Measurements from ENCODE around the gene BRSK2. TPM values are rescaled to one million over a fixed set of nuclear protein-coding genes. Genes with fewer than 3 reads are reported as not detected.

Gene BRSK2
- total RNA-seq, 2 experiments from 2014 or later = 0.18 TPM; not detected in 1

- Mint-ChIP-seq H3K4me3 (no peak overlapping the region), H3K36me3 (ENCODE audit: low read depth) (peaks cover 33% of the 10 kb centered on the region), H3K4me1 (peaks cover 34% of the 10 kb centered on the region), H3K27me3 (no peaks in the 10 kb centered on the region), H3K9me3 (peaks cover 14% of the 10 kb centered on the region), H3K27ac (no peak overlapping the region)
- DNase-seq = no peak
- CTCF ChIA-PET = no interaction called here
- POLR2A ChIA-PET = no interaction called here
Observed at GRCh38 chr11:1499899-1500298, 110.2 kb downstream of the BRSK2 start.

DNA sequence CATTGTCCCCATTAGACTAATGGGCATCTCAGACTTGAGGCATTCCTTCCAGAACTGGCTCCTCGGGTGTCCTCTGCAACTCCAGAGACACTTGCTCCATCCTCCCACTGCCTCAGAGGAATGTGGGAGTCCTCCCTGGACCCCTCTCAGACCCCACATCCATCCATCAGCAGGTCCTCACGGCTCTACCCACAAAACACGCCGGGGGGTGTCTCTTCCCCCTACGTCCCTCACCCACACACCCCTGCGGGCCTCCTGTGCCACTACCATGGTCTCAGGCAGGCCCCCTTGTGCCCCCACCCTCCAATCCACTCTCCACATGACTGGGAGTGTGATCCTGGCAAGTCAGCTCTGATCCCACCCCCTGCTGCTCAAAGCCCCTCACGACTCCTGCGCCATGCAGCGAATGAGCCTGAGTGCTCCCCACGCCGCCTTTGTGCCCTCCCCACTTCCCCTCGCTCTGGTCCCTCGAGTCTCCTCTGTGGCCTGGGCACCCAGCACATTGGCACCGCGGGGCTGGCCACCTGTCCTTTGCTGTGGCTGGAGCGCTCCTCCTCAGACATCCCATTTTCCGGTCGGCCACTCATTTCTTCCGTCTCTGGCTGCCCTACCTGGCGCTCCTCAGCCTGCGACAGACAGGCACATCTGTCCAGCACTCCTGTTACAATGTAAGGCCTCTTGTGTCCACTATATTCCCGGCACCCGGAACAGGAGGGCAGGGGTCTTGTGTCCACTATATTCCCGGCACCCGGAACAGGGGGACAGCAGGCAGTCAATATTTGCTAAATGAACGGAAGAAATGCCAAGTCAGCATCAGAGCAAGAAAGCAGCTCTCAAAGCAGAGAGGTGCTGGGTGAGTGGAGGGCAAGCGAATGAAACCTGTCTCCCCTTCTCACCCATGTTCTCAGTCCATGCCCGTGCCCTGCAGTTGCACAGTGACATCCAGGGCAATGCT is 111.0 kb downstream of the BRSK2 start:
- peaks cover 14% of the 10 kb centered on the region for H3K9me3 Mint-ChIP-seq
- no peaks in the 10 kb centered on the region for H3K27me3 Mint-ChIP-seq
- peaks cover 32% of the 10 kb centered on the region for H3K36me3 Mint-ChIP-seq (ENCODE audit: low read depth)
- no peak for DNase-seq
- CTCF ChIA-PET = no interaction called here
- peaks cover 33% of the 10 kb centered on the region for H3K4me1 Mint-ChIP-seq
- H3K4me3 Mint-ChIP-seq = no peak overlapping the region
- no peak overlapping the region for H3K27ac Mint-ChIP-seq
- POLR2A ChIA-PET = no interaction called here

- H3K27me3 Mint-ChIP-seq = no peaks in the 10 kb centered on the region
- H3K36me3 Mint-ChIP-seq (ENCODE audit: low read depth) = peaks cover 29% of the 10 kb centered on the region
- H3K4me3 Mint-ChIP-seq = no peak overlapping the region
- DNase-seq = no peak
- CTCF ChIA-PET = no interaction called here
- POLR2A ChIA-PET = no interaction called here
- peaks cover 25% of the 10 kb centered on the region for H3K4me1 Mint-ChIP-seq
- H3K27ac Mint-ChIP-seq = no peak overlapping the region
- H3K9me3 Mint-ChIP-seq = peaks cover 14% of the 10 kb centered on the region
Observed at GRCh38 chr11:1501421-1502167, 111.9 kb downstream of the BRSK2 start.

GRCh38 chr11:1502168-1502953 is 112.6 kb downstream of the BRSK2 start:
- no peak overlapping the region for H3K27ac Mint-ChIP-seq
- peaks cover 17% of the 10 kb centered on the region for H3K4me1 Mint-ChIP-seq
- peaks cover 29% of the 10 kb centered on the region for H3K36me3 Mint-ChIP-seq (ENCODE audit: low read depth)
- DNase-seq = no peak
- H3K9me3 Mint-ChIP-seq = peaks cover 14% of the 10 kb centered on the region
- no peak overlapping the region for H3K4me3 Mint-ChIP-seq
- H3K27me3 Mint-ChIP-seq = no peaks in the 10 kb centered on the region
- CTCF ChIA-PET = no interaction called here
- POLR2A ChIA-PET = no interaction called here

DNA sequence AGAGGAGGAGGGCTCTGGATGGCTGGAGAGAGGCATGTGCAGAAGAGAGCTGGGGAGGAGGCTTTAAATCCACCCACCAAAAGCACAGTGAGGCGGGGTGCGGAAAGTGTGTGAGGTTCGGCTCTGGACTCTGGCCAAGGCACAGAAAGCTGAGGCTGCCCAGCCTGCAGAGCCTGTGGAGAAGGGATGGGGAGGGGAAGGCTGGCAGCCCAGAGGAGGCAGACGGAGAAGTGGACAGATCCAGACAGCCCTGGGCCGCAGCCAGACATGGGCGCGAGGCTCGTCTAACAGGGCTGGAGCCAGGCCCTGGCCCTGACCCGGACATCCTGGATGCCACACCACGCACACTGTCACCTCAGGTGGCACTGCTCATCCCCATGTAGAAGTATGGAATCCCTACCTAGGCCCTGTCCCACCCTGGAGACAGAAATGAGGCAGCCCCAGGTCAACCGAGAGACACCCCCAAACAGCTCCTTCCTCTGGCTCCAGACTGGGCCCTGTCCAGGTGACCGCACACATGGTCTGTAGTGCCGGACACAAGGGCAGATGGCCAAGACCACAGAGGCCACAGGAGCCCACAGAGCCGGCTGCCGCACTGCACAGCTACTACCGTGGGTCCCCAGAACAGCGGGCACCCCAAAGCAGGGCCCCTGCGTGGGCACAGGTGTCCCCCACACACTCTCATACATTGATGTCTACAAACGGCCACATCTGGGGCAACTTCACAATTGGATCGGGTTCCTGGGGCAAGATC is 113.4 kb downstream of the BRSK2 start:
- CTCF ChIA-PET = no interaction called here
- H3K9me3 Mint-ChIP-seq = peaks cover 14% of the 10 kb centered on the region
- peaks cover 29% of the 10 kb centered on the region for H3K36me3 Mint-ChIP-seq (ENCODE audit: low read depth)
- H3K27ac Mint-ChIP-seq = no peak overlapping the region
- DNase-seq = no peak
- no peak overlapping the region for H3K4me3 Mint-ChIP-seq
- no peaks in the 10 kb centered on the region for H3K27me3 Mint-ChIP-seq
- POLR2A ChIA-PET = no interaction called here
- peaks cover 9% of the 10 kb centered on the region for H3K4me1 Mint-ChIP-seq

DNA sequence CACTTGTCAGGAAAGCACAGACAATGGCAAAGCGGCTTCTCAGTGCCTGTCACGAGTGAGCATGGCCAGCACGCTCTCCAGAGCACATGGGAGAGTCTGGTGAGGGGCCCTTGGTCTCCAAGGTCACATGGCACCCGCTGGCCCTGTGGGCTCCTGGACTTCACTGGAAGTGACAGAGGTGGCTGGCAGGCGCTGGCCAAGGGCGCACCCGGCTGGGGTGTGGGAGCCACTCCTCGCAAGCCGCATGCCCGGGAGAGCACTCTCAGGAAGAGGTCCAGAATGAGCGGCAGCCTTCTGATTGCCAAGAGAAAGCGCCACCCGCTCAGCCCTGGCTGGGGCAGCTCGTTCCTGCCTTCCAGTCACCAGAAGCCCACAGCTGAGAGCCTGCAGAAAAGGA is 114.0 kb downstream of the BRSK2 start:
- peaks cover 14% of the 10 kb centered on the region for H3K9me3 Mint-ChIP-seq
- H3K4me3 Mint-ChIP-seq = no peak overlapping the region
- no peaks in the 10 kb centered on the region for H3K27me3 Mint-ChIP-seq
- no peak for DNase-seq
- H3K27ac Mint-ChIP-seq = no peak overlapping the region
- peaks cover 4% of the 10 kb centered on the region for H3K4me1 Mint-ChIP-seq
- H3K36me3 Mint-ChIP-seq (ENCODE audit: low read depth) = peaks cover 23% of the 10 kb centered on the region
- POLR2A ChIA-PET = no interaction called here
- CTCF ChIA-PET = no interaction called here

- H3K4me1 Mint-ChIP-seq = no peaks in the 10 kb centered on the region
- H3K27ac Mint-ChIP-seq = no peak overlapping the region
- H3K4me3 Mint-ChIP-seq = no peak overlapping the region
- POLR2A ChIA-PET = no interaction called here
- no peaks in the 10 kb centered on the region for H3K27me3 Mint-ChIP-seq
- H3K36me3 Mint-ChIP-seq (ENCODE audit: low read depth) = peaks cover 19% of the 10 kb centered on the region
- CTCF ChIA-PET = interaction anchor here (0.6 kb wide), 1 partner anchor 736 kb away, joined by 3 read pairs; no protein-coding TSS in a partner anchor
- DNase-seq = no peak
- peaks cover 10% of the 10 kb centered on the region for H3K9me3 Mint-ChIP-seq
Observed at GRCh38 chr11:1504138-1504537, 114.4 kb downstream of the BRSK2 start.

GRCh38 chr11:1504581-1505290 is 115.0 kb downstream of the BRSK2 start:
- DNase-seq = no peak
- Mint-ChIP-seq H3K27me3 (no peaks in the 10 kb centered on the region), H3K9me3 (peaks cover 9% of the 10 kb centered on the region), H3K4me1 (no peaks in the 10 kb centered on the region), H3K36me3 (ENCODE audit: low read depth) (peaks cover 16% of the 10 kb centered on the region), H3K4me3 (no peak overlapping the region), H3K27ac (no peak overlapping the region)
- ChIA-PET CTCF (interaction anchor here (0.6 kb wide), 1 partner anchor 735 kb away, joined by 3 read pairs; no protein-coding TSS in a partner anchor), POLR2A (no interaction called here)

- no peaks in the 10 kb centered on the region for H3K4me1 Mint-ChIP-seq
- ChIA-PET POLR2A (no interaction called here), CTCF (no interaction called here)
- H3K36me3 Mint-ChIP-seq (ENCODE audit: low read depth) = peaks cover 8% of the 10 kb centered on the region
- H3K27me3 Mint-ChIP-seq = no peaks in the 10 kb centered on the region
- peaks cover 6% of the 10 kb centered on the region for H3K9me3 Mint-ChIP-seq
- no peak overlapping the region for H3K4me3 Mint-ChIP-seq
- DNase-seq = no peak
- H3K27ac Mint-ChIP-seq = no peak overlapping the region
Observed at GRCh38 chr11:1505480-1505879, 115.7 kb downstream of the BRSK2 start.

DNA sequence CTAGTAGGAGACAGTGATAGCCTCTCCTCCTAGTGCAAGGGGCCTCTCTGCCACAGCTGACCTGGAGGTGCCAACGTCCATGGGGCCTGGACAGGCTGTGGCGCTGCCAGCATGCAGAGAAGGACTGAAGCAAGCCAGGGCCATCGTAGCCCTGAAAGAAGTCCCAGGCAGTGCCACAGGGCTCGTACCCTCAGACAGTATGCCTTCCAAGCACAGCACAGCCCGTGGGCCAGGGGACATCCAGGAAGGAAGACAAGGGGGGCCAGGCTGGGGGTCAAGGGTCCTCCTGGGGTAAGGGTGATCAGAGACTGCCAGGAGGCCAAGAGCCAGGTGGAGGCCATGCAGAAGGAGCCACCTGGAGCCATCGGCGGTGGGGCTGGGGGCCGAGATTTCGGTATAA is 117.2 kb downstream of the BRSK2 start:
- no peak for DNase-seq
- H3K27me3 Mint-ChIP-seq = no peaks in the 10 kb centered on the region
- peaks cover 4% of the 10 kb centered on the region for H3K4me1 Mint-ChIP-seq
- ChIA-PET POLR2A (no interaction called here), CTCF (no interaction called here)
- H3K4me3 Mint-ChIP-seq = no peak overlapping the region
- no peaks in the 10 kb centered on the region for H3K36me3 Mint-ChIP-seq (ENCODE audit: low read depth)
- H3K27ac Mint-ChIP-seq = no peak overlapping the region
- no peaks in the 10 kb centered on the region for H3K9me3 Mint-ChIP-seq

- ChIA-PET POLR2A (no interaction called here), CTCF (no interaction called here)
- Mint-ChIP-seq H3K27ac (no peak overlapping the region), H3K27me3 (no peaks in the 10 kb centered on the region), H3K4me3 (no peak overlapping the region), H3K4me1 (peaks cover 4% of the 10 kb centered on the region), H3K9me3 (no peaks in the 10 kb centered on the region), H3K36me3 (ENCODE audit: low read depth) (no peaks in the 10 kb centered on the region)
- DNase-seq = no peak
Observed at GRCh38 chr11:1507381-1508140, 117.8 kb downstream of the BRSK2 start.

- Mint-ChIP-seq H3K27me3 (no peaks in the 10 kb centered on the region), H3K9me3 (no peaks in the 10 kb centered on the region), H3K27ac (no peak overlapping the region), H3K4me1 (peaks cover 7% of the 10 kb centered on the region), H3K4me3 (no peak overlapping the region), H3K36me3 (ENCODE audit: low read depth) (no peaks in the 10 kb centered on the region)
- no peak for DNase-seq
- CTCF ChIA-PET = no interaction called here
- POLR2A ChIA-PET = no interaction called here
Observed at GRCh38 chr11:1508491-1508891, 118.8 kb downstream of the BRSK2 start.
